K562 (cell line): ENCODE data around the gene XPNPEP1. TPM values are rescaled to one million over a fixed set of nuclear protein-coding genes. Genes with fewer than 3 reads are reported as not detected.

Experiments
- ATAC-seq: fragments of 200-7000 bp; cut with Tn5 transposase; 3 replicates; pipeline ENCODE4 v1.9.1; 2020; ENCODE audit warnings: moderate library complexity
- BruUV-seq: library from RNA; stranded (reverse); fragments of 400-500 nt; replicated peaks from 2 replicates; lab custom pipeline; 2021; lab: Mats Ljungman, UMichigan
- CTCF ChIA-PET: fragments of 300-600 bp; formaldehyde crosslinking; extraction: SDS; loops from one replicate; lab custom pipeline; 2021; ENCODE audit warnings: low intra/inter-chr PET ratio; lab: Yijun Ruan, JAX
- POLR2A ChIA-PET: fragments of 300-600, 350-650 bp; sonication (Branson Sonifier 250); formaldehyde crosslinking; extraction: SDS; loops from one replicate; lab custom pipeline; 2021; ENCODE audit warnings: antibody characterized with exemption, inconsistent platforms; lab: Yijun Ruan, JAX
- DNase-seq, 4 experiments: peaks; one replicate each; pipeline versions ENCODE4 v3.0.0 to v3.0.0-alpha.2; 2011 to 2018; ENCODE audit warnings: low spot score in 3 of 4, mixed read lengths in 3 of 4; ENCODE audit errors: extremely low read depth in 1 of 4
- FAIRE-seq: peaks from 2 replicates; lab custom pipeline; 2011; peaks lifted over from hg19 to GRCh38; lab: Jason Lieb, UNC
- H2AFZ ChIP-seq: 2 replicates; pipeline ENCODE4 v1.6.0; 2011; ENCODE audit warnings: low read depth, low read length, control low read depth, inconsistent platforms
- H3K27ac ChIP-seq: fragments of 200-600 bp; 3 replicates; pipeline ENCODE4 v1.8.0; 2011; ENCODE audit warnings: low read depth, mild to moderate bottlenecking, control low read depth, inconsistent platforms, low read length, moderate library complexity, mixed read lengths; ENCODE audit errors: extremely low read depth
- H3K27me3 ChIP-seq, 2 experiments: fragments of 300-600 bp in 1 of 2; 2 replicates in 1 of 2; 3 replicates in 1 of 2; pipeline versions ENCODE4 v1.6.0 to v1.8.0; 2011; ENCODE audit warnings: inconsistent platforms in 2 of 2, low read length in 2 of 2, mild to moderate bottlenecking in 1 of 2, mixed read lengths in 1 of 2, moderate library complexity in 1 of 2; ENCODE audit not compliant: control insufficient read depth in 2 of 2, insufficient read depth in 2 of 2
- H3K36me3 ChIP-seq: fragments of 300-600 bp; 3 replicates; pipeline ENCODE4 v1.8.0; 2011; ENCODE audit warnings: mild to moderate bottlenecking, low read length, inconsistent platforms; ENCODE audit not compliant: control insufficient read depth, insufficient read depth
- H3K4me1 ChIP-seq, 2 experiments: fragments of 200-600 bp in 1 of 2; replicated peaks in 1 of 2; 2 replicates in 1 of 2; 3 replicates in 1 of 2; pipeline versions ENCODE4 v1.5.1 to v1.8.0; 2011; ENCODE audit warnings: inconsistent platforms in 2 of 2, low read length in 2 of 2, mild to moderate bottlenecking in 1 of 2, mixed read lengths in 1 of 2, moderate library complexity in 1 of 2; ENCODE audit not compliant: control insufficient read depth in 2 of 2, insufficient read depth in 2 of 2
- H3K4me2 ChIP-seq: 2 replicates; pipeline ENCODE4 v1.6.1; 2011; ENCODE audit warnings: low read length, control low read depth, inconsistent platforms, mixed read lengths; ENCODE audit not compliant: insufficient read depth
- H3K4me3 ChIP-seq: fragments of 200-600 bp; sonication (generic), shearing (Covaris generic); 2 replicates; pipeline ENCODE4 v1.5.1; 2016; ENCODE audit warnings: control low read depth, inconsistent platforms
- H3K79me2 ChIP-seq: fragments of 200-600 bp; 3 replicates; pipeline ENCODE4 v1.8.0; 2011; ENCODE audit warnings: low read length, inconsistent platforms; ENCODE audit not compliant: control insufficient read depth, insufficient read depth
- H3K9ac ChIP-seq, 2 experiments: 2 replicates each; pipeline versions ENCODE4 v1.6.0 to v1.6.1; 2011; ENCODE audit warnings: low read depth in 2 of 2, low read length in 2 of 2, control low read depth in 1 of 2, inconsistent platforms in 1 of 2, mild to moderate bottlenecking in 1 of 2, mixed read lengths in 1 of 2; ENCODE audit not compliant: insufficient read depth in 1 of 2
- H3K9me1 ChIP-seq: one replicate; pipeline ENCODE4 v1.6.0; 2011; ENCODE audit warnings: inconsistent platforms, mild to moderate bottlenecking, low read length, moderate library complexity; ENCODE audit not compliant: control insufficient read depth, insufficient read depth
- H3K9me3 ChIP-seq: replicated peaks from 2 replicates; pipeline ENCODE4 v1.5.1; 2011; ENCODE audit warnings: low read depth, low read length, inconsistent platforms; ENCODE audit not compliant: control insufficient read depth, insufficient read depth
- H4K20me1 ChIP-seq: replicated peaks from 2 replicates; pipeline ENCODE4 v1.6.1; 2011; ENCODE audit warnings: low read length, inconsistent platforms, mixed read lengths; ENCODE audit not compliant: control insufficient read depth, insufficient read depth
- DACH1 ChIP-seq: fragments of 450-650 bp; IDR thresholded peaks from 2 replicates; pipeline ENCODE4 v1.6.1; 2018; ENCODE audit not compliant: partially characterized antibody
- FUS ChIP-seq: fragments of 200-400 bp; formaldehyde crosslinking; optimal IDR thresholded peaks from 2 replicates; pipeline ENCODE3; 2017; ENCODE audit warnings: low read depth, low read length
- HDAC8 ChIP-seq: fragments of 450-650 bp; IDR thresholded peaks from 2 replicates; pipeline ENCODE4 v1.6.1; 2016; ENCODE audit warnings: mild to moderate bottlenecking, missing genetic modification characterization, moderate library complexity, missing compliant biosample characterization
- NCOA2 ChIP-seq, 2 experiments: fragments of 450-650 bp; IDR thresholded peaks; 2 replicates each; pipeline ENCODE4 v1.6.1; 2018; ENCODE audit warnings: mild to moderate bottlenecking in 2 of 2, moderate library complexity in 1 of 2; ENCODE audit not compliant: partially characterized antibody in 2 of 2
- PHTF2 ChIP-seq: fragments of 250-450 bp; sonication (Bioruptor Pico); IDR thresholded peaks from 2 replicates; pipeline ENCODE4 v1.5.0; 2021; ENCODE audit warnings: mild to moderate bottlenecking
- RERE ChIP-seq: sonication (generic); formaldehyde crosslinking; IDR thresholded peaks from 2 replicates; pipeline ENCODE4 v1.8.0; 2023; ENCODE audit warnings: missing genetic modification reagents, mild to moderate bottlenecking, borderline replicate concordance
- SIN3A ChIP-seq, 2 experiments: fragments of 150-350 bp in 1 of 2; IDR thresholded peaks; 2 replicates each; pipeline ENCODE4 v1.6.1; 2011 to 2016; ENCODE audit warnings: borderline replicate concordance in 2 of 2, low read depth in 2 of 2, low read length in 2 of 2, mild to moderate bottlenecking in 2 of 2, moderate library complexity in 2 of 2; ENCODE audit not compliant: control insufficient read depth in 1 of 2
- TRIM24 ChIP-seq, 2 experiments: fragments of 450-650 bp; IDR thresholded peaks; 2 replicates each; pipeline ENCODE4 v1.6.1; 2016
- WGBS: fragments of 100-300 bp; shearing (Covaris generic); methylation state at CpG from one replicate; pipeline ENCODE4 v1.1.6; 2016; ENCODE audit warnings: low coverage, mixed read lengths; ENCODE audit not compliant: insufficient coverage; ENCODE audit errors: missing lambda C conversion rate; 5-methylcytosine and 5-hydroxymethylcytosine counted together
- in situ Hi-C: fragments of 300-500 bp; cut with MboI; formaldehyde crosslinking; loops from 4 replicates; pipeline ENCODE4 v1.15.0; 2018; ENCODE audit warnings: inconsistent platforms, mixed read lengths
- intact Hi-C: fragments of 100-400 bp; cut with micrococcal nuclease; formaldehyde crosslinking; loops from 2 replicates; pipeline ENCODE4 v1.14.2; 2022
- polyA plus RNA-seq, 8 experiments: library from polyadenylated mRNA; depleted of rRNA in 4 of 8; stranded (reverse) in 5 of 8; unstranded in 3 of 8; fragments of >200 nt; fragmentation: Nextera tagmentation in 2 of 8; fragmentation: Illumina TruSeq in 1 of 8; extraction: Ambion mirVana in 2 of 8; extraction: Trizol in 1 of 8; gene quantifications; 2 replicates each; pipeline versions ENCODE4 v1.2.1 to v1.2.3, GENCODE V29; 2011 to 2014; ENCODE audit warnings: inconsistent platforms in 1 of 8, missing spikeins in 1 of 8
- total RNA-seq, 7 experiments: library from RNA; depleted of rRNA in 6 of 7; stranded (reverse); fragments of >200 nt in 6 of 7; fragmentation: Illumina TruSeq in 2 of 7; extraction: Trizol in 2 of 7; gene quantifications; 2 replicates each; pipeline versions ENCODE4 v1.2.1 to v1.2.3, GENCODE V29; 2011 to 2021; ENCODE audit warnings: low replicate concordance in 1 of 7
- TF ChIP-seq, protein P1 (sequence below): IDR thresholded peaks from 3 replicates; pipeline ENCODE4 v1.6.1; 2011; ENCODE audit warnings: borderline replicate concordance, mild to moderate bottlenecking, moderate library complexity; ENCODE audit not compliant: insufficient read length; ENCODE audit errors: extremely low read depth
- TF ChIP-seq, protein P2 (sequence below): conservative IDR thresholded peaks from 2 replicates; pipeline ENCODE4 v1.6.1; 2011; ENCODE audit warnings: low read depth, mild to moderate bottlenecking, low read length; ENCODE audit not compliant: control insufficient read depth

Gene XPNPEP1
- total and polyA plus RNA-seq, 9 of the 15 experiments (the other 6 are each of a cell fraction or from before 2014, with no cell fraction given) = 24.2 to 93.5 (median 40.1) TPM

DNA sequence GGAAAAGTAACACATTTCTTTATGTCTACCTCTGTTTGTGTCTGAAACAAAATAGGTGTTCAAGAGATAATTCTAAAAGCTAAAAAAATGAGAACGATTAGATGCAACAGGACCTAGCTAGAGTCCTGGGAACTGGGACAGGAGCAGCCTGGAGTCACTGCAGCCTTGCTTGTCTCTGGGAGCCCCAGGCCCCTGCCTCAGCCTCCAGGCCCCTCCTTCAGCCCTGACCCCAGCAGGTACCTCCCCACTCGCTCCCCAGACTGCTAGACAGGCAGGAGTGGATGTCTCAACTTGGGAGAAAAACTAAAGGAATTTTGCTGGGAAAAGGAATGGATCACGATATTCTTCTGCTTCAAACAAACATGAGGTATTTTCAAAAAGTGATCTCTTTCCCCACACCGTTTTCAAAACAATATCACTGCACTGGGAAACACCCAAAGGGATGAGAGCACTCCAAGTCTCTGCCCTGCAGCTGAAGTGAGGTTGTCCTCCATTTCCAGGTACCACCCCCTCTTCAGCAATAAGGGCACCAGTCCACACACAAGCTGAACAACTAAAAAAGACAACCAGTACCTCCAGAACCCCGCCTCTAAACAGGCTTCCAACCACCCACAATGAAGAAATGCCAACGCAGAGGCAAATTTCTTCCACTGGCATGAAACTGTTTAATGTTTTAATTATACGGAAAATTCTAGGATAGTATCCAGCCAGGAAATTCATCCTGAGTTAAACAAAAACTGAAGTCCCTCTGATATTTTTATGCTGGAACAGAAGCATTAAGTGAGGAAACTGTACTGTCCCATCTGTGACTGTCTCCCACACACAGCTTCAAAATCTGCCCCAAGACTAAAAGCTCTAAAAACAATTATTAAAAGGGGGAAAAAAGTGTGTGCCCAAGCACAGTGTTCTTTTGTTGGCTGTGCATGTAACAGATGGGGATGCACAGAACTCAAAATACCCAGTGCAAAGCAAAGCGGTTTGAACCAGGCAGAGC lies 47.2 kb downstream of the XPNPEP1 start:
- POLR2A ChIA-PET = no interaction called here
- TF ChIP-seq RERE (CRISPR knock-in tag) = no peak
- TF ChIP-seq, protein P1, sequence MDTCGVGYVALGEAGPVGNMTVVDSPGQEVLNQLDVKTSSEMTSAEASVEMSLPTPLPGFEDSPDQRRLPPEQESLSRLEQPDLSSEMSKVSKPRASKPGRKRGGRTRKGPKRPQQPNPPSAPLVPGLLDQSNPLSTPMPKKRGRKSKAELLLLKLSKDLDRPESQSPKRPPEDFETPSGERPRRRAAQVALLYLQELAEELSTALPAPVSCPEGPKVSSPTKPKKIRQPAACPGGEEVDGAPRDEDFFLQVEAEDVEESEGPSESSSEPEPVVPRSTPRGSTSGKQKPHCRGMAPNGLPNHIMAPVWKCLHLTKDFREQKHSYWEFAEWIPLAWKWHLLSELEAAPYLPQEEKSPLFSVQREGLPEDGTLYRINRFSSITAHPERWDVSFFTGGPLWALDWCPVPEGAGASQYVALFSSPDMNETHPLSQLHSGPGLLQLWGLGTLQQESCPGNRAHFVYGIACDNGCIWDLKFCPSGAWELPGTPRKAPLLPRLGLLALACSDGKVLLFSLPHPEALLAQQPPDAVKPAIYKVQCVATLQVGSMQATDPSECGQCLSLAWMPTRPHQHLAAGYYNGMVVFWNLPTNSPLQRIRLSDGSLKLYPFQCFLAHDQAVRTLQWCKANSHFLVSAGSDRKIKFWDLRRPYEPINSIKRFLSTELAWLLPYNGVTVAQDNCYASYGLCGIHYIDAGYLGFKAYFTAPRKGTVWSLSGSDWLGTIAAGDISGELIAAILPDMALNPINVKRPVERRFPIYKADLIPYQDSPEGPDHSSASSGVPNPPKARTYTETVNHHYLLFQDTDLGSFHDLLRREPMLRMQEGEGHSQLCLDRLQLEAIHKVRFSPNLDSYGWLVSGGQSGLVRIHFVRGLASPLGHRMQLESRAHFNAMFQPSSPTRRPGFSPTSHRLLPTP = no peak
- TF ChIP-seq NCOA2 (IDR thresholded peaks at IDR 0.05; ENCODE audit: partially characterized antibody in 2 of 2) = no peak
- TF ChIP-seq FUS = no peak
- no peak for TF ChIP-seq DACH1
- no peak for TF ChIP-seq TRIM24 (IDR thresholded peaks at IDR 0.05)
- no peak for TF ChIP-seq PHTF2 (CRISPR knock-in tag)
- no peak for TF ChIP-seq SIN3A (IDR thresholded peaks at IDR 0.05; ENCODE audit: borderline replicate concordance in 2 of 2, control insufficient read depth in 1 of 2, low read depth in 2 of 2, low read length in 2 of 2)
- no peak for TF ChIP-seq HDAC8 (tag)
- TF ChIP-seq, protein P2, sequence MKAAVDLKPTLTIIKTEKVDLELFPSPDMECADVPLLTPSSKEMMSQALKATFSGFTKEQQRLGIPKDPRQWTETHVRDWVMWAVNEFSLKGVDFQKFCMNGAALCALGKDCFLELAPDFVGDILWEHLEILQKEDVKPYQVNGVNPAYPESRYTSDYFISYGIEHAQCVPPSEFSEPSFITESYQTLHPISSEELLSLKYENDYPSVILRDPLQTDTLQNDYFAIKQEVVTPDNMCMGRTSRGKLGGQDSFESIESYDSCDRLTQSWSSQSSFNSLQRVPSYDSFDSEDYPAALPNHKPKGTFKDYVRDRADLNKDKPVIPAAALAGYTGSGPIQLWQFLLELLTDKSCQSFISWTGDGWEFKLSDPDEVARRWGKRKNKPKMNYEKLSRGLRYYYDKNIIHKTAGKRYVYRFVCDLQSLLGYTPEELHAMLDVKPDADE = no peak

More for the DNA sequence above, 47.2 kb downstream of the XPNPEP1 start:
- H3K9ac ChIP-seq = no peak overlapping the region
- no peaks in the 10 kb centered on the region for H4K20me1 ChIP-seq
- no peak for ATAC-seq
- no peak for DNase-seq
- intact Hi-C loops (no loop called here), in situ Hi-C loops (no loop called here)
- CTCF ChIA-PET = no interaction called here
- WGBS = 83% methylated on average over 7 of the region's 8 CpGs
- H3K9me1 ChIP-seq = no peaks in the 10 kb centered on the region
- H3K9me3 ChIP-seq = no peaks in the 10 kb centered on the region
- H3K4me2 ChIP-seq = no peak overlapping the region
- FAIRE-seq = no peak
- H3K4me3 ChIP-seq = no peak overlapping the region
- no peaks in the 10 kb centered on the region for H3K79me2 ChIP-seq
- H3K27me3 ChIP-seq = no peaks in the 10 kb centered on the region
- H2AFZ ChIP-seq = no peak overlapping the region
- H3K27ac ChIP-seq = no peak overlapping the region
- no peaks in the 10 kb centered on the region for H3K4me1 ChIP-seq
- peaks cover 28% of the 10 kb centered on the region for H3K36me3 ChIP-seq
- no TSS peak for BruUV-seq
